ENCODE results near the gene DNAI4. TPM values are rescaled to one million over a fixed set of nuclear protein-coding genes. Genes with fewer than 3 reads are reported as not detected.

DNAI4 gene
- total RNA-seq, 1 experiment from 2014 or later = 3.9 TPM

- no peak overlapping the region for H3K4me3 ChIP-seq (replicated peaks in 1 of 2; ENCODE audit: low read depth in 1 of 2, low read length in 2 of 2)
- no peaks in the 10 kb centered on the region for H3K27me3 ChIP-seq (ENCODE audit: insufficient read depth, low read length)
- ChIA-PET RAD21 (ENCODE audit: low non-redundant PET in 1 of 2, low total read pairs in 2 of 2, uncharacterized antibody in 2 of 2, unreplicated experiment in 2 of 2) (no interaction called here), POLR2A (no interaction called here), CTCF (no interaction called here)
- H3K36me3 ChIP-seq (ENCODE audit: control insufficient read depth in 1 of 2, insufficient read depth in 2 of 2, low read length in 2 of 2) = no peaks in the 10 kb centered on the region
- H4K20me1 ChIP-seq (ENCODE audit: insufficient read depth) = no peaks in the 10 kb centered on the region
- H2AFZ ChIP-seq (ENCODE audit: low read depth, low read length, poor library complexity, severe bottlenecking) = no peak overlapping the region
- no peak overlapping the region for H3K27ac ChIP-seq (ENCODE audit: low read depth, low read length)
- no peaks in the 10 kb centered on the region for H3K79me2 ChIP-seq (ENCODE audit: insufficient read depth, low read length)
- ATAC-seq (no peak), DNase-seq (ENCODE audit: low read depth, low spot score) (no peak)
- H3K9me2 ChIP-seq (ENCODE audit: insufficient read depth) = no peaks in the 10 kb centered on the region
- no TSS peak for BruUV-seq (replicated peaks)
- H3K4me2 ChIP-seq (ENCODE audit: low read length) = no peak overlapping the region
- H3K4me1 ChIP-seq (ENCODE audit: control insufficient read depth in 1 of 2, insufficient read depth in 2 of 2, low read length in 2 of 2) = no peaks in the 10 kb centered on the region
- H3K9ac ChIP-seq (ENCODE audit: low read length) = no peak overlapping the region
- H3K9me3 ChIP-seq (ENCODE audit: control insufficient read depth in 1 of 2, insufficient read depth in 1 of 2, low read depth in 1 of 2, low read length in 2 of 2) = no peaks in the 10 kb centered on the region
- intact Hi-C loops (cut with micrococcal nuclease) = no loop called here
- TF ChIP-seq EZH2 (IDR thresholded peaks at IDR 0.05) = no peak
- TF ChIP-seq SRF (IDR thresholded peaks at IDR 0.05; ENCODE audit: low read depth) = no peak
- no peak for TF ChIP-seq CEBPB (IDR thresholded peaks at IDR 0.05; ENCODE audit: low read depth)
- TF ChIP-seq, protein P1, sequence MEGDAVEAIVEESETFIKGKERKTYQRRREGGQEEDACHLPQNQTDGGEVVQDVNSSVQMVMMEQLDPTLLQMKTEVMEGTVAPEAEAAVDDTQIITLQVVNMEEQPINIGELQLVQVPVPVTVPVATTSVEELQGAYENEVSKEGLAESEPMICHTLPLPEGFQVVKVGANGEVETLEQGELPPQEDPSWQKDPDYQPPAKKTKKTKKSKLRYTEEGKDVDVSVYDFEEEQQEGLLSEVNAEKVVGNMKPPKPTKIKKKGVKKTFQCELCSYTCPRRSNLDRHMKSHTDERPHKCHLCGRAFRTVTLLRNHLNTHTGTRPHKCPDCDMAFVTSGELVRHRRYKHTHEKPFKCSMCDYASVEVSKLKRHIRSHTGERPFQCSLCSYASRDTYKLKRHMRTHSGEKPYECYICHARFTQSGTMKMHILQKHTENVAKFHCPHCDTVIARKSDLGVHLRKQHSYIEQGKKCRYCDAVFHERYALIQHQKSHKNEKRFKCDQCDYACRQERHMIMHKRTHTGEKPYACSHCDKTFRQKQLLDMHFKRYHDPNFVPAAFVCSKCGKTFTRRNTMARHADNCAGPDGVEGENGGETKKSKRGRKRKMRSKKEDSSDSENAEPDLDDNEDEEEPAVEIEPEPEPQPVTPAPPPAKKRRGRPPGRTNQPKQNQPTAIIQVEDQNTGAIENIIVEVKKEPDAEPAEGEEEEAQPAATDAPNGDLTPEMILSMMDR (IDR thresholded peaks at IDR 0.05 in 2 of 3, conservative IDR thresholded peaks at IDR 0.05 in 1 of 3; ENCODE audit: borderline replicate concordance in 1 of 3, insufficient read depth in 1 of 3, low read depth in 2 of 3, low read length in 2 of 3) = no peak
- no peak for TF ChIP-seq CBX3 (IDR thresholded peaks at IDR 0.05; ENCODE audit: low read depth)
- no peak for TF ChIP-seq SP1 (IDR thresholded peaks at IDR 0.05; ENCODE audit: low read depth)
- no peak for TF ChIP-seq YY1 (IDR thresholded peaks at IDR 0.05; ENCODE audit: extremely low read depth, insufficient replicate concordance, low read depth, low read length)
- TF ChIP-seq EZH2phosphoT487 (IDR thresholded peaks at IDR 0.05; ENCODE audit: borderline replicate concordance) = no peak
- no peak for TF ChIP-seq TCF7L2 (IDR thresholded peaks at IDR 0.05; ENCODE audit: borderline replicate concordance, extremely low read depth, insufficient read depth, insufficient read length)
- no peak for TF ChIP-seq ZNF274 (IDR thresholded peaks at IDR 0.05; ENCODE audit: low read depth, low read length)
- TF ChIP-seq, protein P2, sequence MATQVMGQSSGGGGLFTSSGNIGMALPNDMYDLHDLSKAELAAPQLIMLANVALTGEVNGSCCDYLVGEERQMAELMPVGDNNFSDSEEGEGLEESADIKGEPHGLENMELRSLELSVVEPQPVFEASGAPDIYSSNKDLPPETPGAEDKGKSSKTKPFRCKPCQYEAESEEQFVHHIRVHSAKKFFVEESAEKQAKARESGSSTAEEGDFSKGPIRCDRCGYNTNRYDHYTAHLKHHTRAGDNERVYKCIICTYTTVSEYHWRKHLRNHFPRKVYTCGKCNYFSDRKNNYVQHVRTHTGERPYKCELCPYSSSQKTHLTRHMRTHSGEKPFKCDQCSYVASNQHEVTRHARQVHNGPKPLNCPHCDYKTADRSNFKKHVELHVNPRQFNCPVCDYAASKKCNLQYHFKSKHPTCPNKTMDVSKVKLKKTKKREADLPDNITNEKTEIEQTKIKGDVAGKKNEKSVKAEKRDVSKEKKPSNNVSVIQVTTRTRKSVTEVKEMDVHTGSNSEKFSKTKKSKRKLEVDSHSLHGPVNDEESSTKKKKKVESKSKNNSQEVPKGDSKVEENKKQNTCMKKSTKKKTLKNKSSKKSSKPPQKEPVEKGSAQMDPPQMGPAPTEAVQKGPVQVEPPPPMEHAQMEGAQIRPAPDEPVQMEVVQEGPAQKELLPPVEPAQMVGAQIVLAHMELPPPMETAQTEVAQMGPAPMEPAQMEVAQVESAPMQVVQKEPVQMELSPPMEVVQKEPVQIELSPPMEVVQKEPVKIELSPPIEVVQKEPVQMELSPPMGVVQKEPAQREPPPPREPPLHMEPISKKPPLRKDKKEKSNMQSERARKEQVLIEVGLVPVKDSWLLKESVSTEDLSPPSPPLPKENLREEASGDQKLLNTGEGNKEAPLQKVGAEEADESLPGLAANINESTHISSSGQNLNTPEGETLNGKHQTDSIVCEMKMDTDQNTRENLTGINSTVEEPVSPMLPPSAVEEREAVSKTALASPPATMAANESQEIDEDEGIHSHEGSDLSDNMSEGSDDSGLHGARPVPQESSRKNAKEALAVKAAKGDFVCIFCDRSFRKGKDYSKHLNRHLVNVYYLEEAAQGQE (IDR thresholded peaks at IDR 0.05; ENCODE audit: low read depth) = no peak
- no peak for TF ChIP-seq EGR1 (IDR thresholded peaks at IDR 0.05; ENCODE audit: low read depth)
- no peak for TF ChIP-seq RAD21 (IDR thresholded peaks at IDR 0.05; ENCODE audit: low read depth)
- TF ChIP-seq FOSL1 (IDR thresholded peaks at IDR 0.05; ENCODE audit: low read depth) = no peak
- TF ChIP-seq POLR2AphosphoS5 (IDR thresholded peaks at IDR 0.05; ENCODE audit: low read depth, low read length) = no peak
- no peak for TF ChIP-seq POLR2A (IDR thresholded peaks at IDR 0.05; ENCODE audit: borderline replicate concordance, extremely low read depth, insufficient read depth, insufficient read length)
- TF ChIP-seq ELF1 (IDR thresholded peaks at IDR 0.05; ENCODE audit: borderline replicate concordance, low read depth) = no peak
Observed at GRCh38 chr1:66779475-66780078, 145.1 kb downstream of the DNAI4 start.
